HepG2 (cell line): ENCODE results near the gene HTR6. TPM values are rescaled to one million over a fixed set of nuclear protein-coding genes. Genes with fewer than 3 reads are reported as not detected.

Experiments
- ATAC-seq: fragments of 200-7000 bp; cut with Tn5 transposase; 3 replicates; pipeline ENCODE4 v1.9.1; 2020; ENCODE audit warnings: mild to moderate bottlenecking, moderate library complexity
- BruUV-seq: library from RNA; stranded (reverse); fragments of 400-500 nt; replicated peaks from 2 replicates; lab custom pipeline; 2021; lab: Mats Ljungman, UMichigan
- CTCF ChIA-PET: fragments of 300-600 bp; formaldehyde crosslinking; extraction: SDS; loops from one replicate; lab custom pipeline; 2021; ENCODE audit warnings: low total read pairs, inconsistent platforms, low intra/inter-chr PET ratio; lab: Yijun Ruan, JAX
- POLR2A ChIA-PET: fragments of 350-600 bp; sonication (Branson Sonifier 250); formaldehyde crosslinking; loops from one replicate; lab custom pipeline; 2020; ENCODE audit warnings: antibody characterized with exemption, inconsistent platforms; lab: Yijun Ruan, JAX
- DNase-seq: peaks from one replicate; pipeline ENCODE4 v3.0.0-alpha.2; 2015; ENCODE audit warnings: low spot score
- FAIRE-seq: peaks from 3 replicates; lab custom pipeline; 2011; peaks lifted over from hg19 to GRCh38; lab: Jason Lieb, UNC
- H2AFZ ChIP-seq: one replicate; pipeline ENCODE4 v1.6.1; 2011; ENCODE audit warnings: low read length, inconsistent platforms
- H3K27ac ChIP-seq: fragments of 300-600 bp; 3 replicates; pipeline ENCODE4 v1.8.0; 2011; ENCODE audit warnings: mixed run types, mild to moderate bottlenecking, mixed read lengths, low read length, inconsistent platforms; ENCODE audit not compliant: insufficient read depth; ENCODE audit errors: extremely low read length
- H3K27me3 ChIP-seq, 2 experiments: fragments of 200-600 bp in 1 of 2; 2 replicates in 1 of 2; 3 replicates in 1 of 2; pipeline versions ENCODE4 v1.6.0 to v1.8.0; 2011; ENCODE audit warnings: low read length in 2 of 2, mild to moderate bottlenecking in 2 of 2, moderate library complexity in 2 of 2, inconsistent platforms in 1 of 2; ENCODE audit not compliant: insufficient read depth in 2 of 2, control insufficient read depth in 1 of 2
- H3K36me3 ChIP-seq, 2 experiments: fragments of 200-600 bp in 1 of 2; replicated peaks in 1 of 2; 2 replicates in 1 of 2; 3 replicates in 1 of 2; pipeline versions ENCODE4 v1.5.1 to v1.8.0; 2011; ENCODE audit warnings: low read length in 2 of 2, inconsistent platforms in 1 of 2; ENCODE audit not compliant: insufficient read depth in 2 of 2, control insufficient read depth in 1 of 2
- H3K4me1 ChIP-seq: 2 replicates; pipeline ENCODE4 v1.5.1; 2012; ENCODE audit warnings: low read length, inconsistent platforms; ENCODE audit not compliant: insufficient read depth
- H3K4me2 ChIP-seq: 2 replicates; pipeline ENCODE4 v1.6.0; 2011; ENCODE audit warnings: low read depth, low read length, inconsistent platforms
- H3K4me3 ChIP-seq, 3 experiments: fragments of 200-600 bp in 1 of 3; sonication (generic), shearing (Covaris generic) in 1 of 3; replicated peaks in 1 of 3; 2 replicates each; pipeline ENCODE4 v1.5.1; 2011 to 2016; ENCODE audit warnings: low read length in 3 of 3, inconsistent platforms in 2 of 3, low read depth in 2 of 3, mild to moderate bottlenecking in 2 of 3, control low read depth in 1 of 3, mixed read lengths in 1 of 3; ENCODE audit not compliant: insufficient read depth in 1 of 3
- H3K79me2 ChIP-seq: one replicate; pipeline ENCODE4 v1.6.1; 2011; ENCODE audit warnings: low read length, inconsistent platforms; ENCODE audit not compliant: insufficient read depth
- H3K9ac ChIP-seq: 2 replicates; pipeline ENCODE4 v1.6.0; 2011; ENCODE audit warnings: mild to moderate bottlenecking, low read depth, low read length, inconsistent platforms; ENCODE audit not compliant: insufficient read depth
- H3K9me3 ChIP-seq: 2 replicates; pipeline ENCODE4 v1.5.1; 2012; ENCODE audit warnings: mild to moderate bottlenecking, low read length
- H4K20me1 ChIP-seq: 2 replicates; pipeline ENCODE4 v1.6.0; 2011; ENCODE audit warnings: inconsistent platforms, mild to moderate bottlenecking, low read length, moderate library complexity; ENCODE audit not compliant: insufficient read depth
- FLYWCH1 ChIP-seq: sonication (generic); formaldehyde crosslinking; IDR thresholded peaks from 2 replicates; pipeline ENCODE4 v1.8.1; 2023; ENCODE audit warnings: mild to moderate bottlenecking, missing genetic modification reagents
- NFE2 ChIP-seq: sonication (generic); formaldehyde crosslinking; IDR thresholded peaks from 2 replicates; pipeline ENCODE4 v1.4.0; 2020; ENCODE audit warnings: missing genetic modification reagents
- PAF1 ChIP-seq: IDR thresholded peaks from 2 replicates; pipeline ENCODE4 v1.6.1; 2016; ENCODE audit warnings: missing genetic modification reagents, missing compliant biosample characterization
- PHF5A ChIP-seq: IDR thresholded peaks from one replicate; pipeline ENCODE4 v1.6.1; 2018; ENCODE audit warnings: low read depth, missing genetic modification reagents; ENCODE audit not compliant: unreplicated experiment
- RNF2 ChIP-seq: fragments of 450-650 bp; conservative IDR thresholded peaks from 2 replicates; pipeline ENCODE4 v1.6.1; 2016; ENCODE audit warnings: low read depth
- SIN3B ChIP-seq: fragments of 150-350 bp; IDR thresholded peaks from 2 replicates; pipeline ENCODE4 v1.6.1; 2014; ENCODE audit warnings: low read length
- TARDBP ChIP-seq: sonication (generic); formaldehyde crosslinking; IDR thresholded peaks from 2 replicates; pipeline ENCODE4 v1.8.0; 2022; ENCODE audit warnings: mild to moderate bottlenecking, missing genetic modification reagents
- TCF7L2 ChIP-seq: IDR thresholded peaks from 2 replicates; pipeline ENCODE4 v1.6.1; 2011; ENCODE audit warnings: mild to moderate bottlenecking, low read depth, low read length, moderate library complexity
- WIZ ChIP-seq: sonication (generic); formaldehyde crosslinking; IDR thresholded peaks from 2 replicates; pipeline ENCODE4 v1.5.1; 2020; ENCODE audit warnings: mild to moderate bottlenecking, missing genetic modification reagents
- ZBED4 ChIP-seq: sonication (generic); formaldehyde crosslinking; IDR thresholded peaks from 2 replicates; pipeline ENCODE4 v1.4.0; 2020; ENCODE audit warnings: missing genetic modification reagents, borderline replicate concordance
- ZFP62 ChIP-seq: sonication (generic); formaldehyde crosslinking; IDR thresholded peaks from 2 replicates; pipeline ENCODE4 v1.4.0; 2020; ENCODE audit warnings: missing genetic modification reagents
- ZNF138 ChIP-seq: sonication (generic); formaldehyde crosslinking; IDR thresholded peaks from 2 replicates; pipeline ENCODE4 v1.5.0; 2020; ENCODE audit warnings: mild to moderate bottlenecking, low read depth, missing genetic modification reagents
- ZNF609 ChIP-seq: sonication (generic); formaldehyde crosslinking; IDR thresholded peaks from 2 replicates; pipeline ENCODE4 v1.4.0; 2020; ENCODE audit warnings: mild to moderate bottlenecking, missing genetic modification reagents, borderline replicate concordance
- ZNF678 ChIP-seq: sonication (generic); formaldehyde crosslinking; IDR thresholded peaks from 2 replicates; pipeline ENCODE4 v1.4.0; 2020; ENCODE audit warnings: mild to moderate bottlenecking, missing genetic modification reagents
- ZNF841 ChIP-seq: sonication (generic); formaldehyde crosslinking; IDR thresholded peaks from 2 replicates; pipeline ENCODE4 v1.8.1; 2023; ENCODE audit warnings: missing genetic modification reagents, borderline replicate concordance
- WGBS: methylation state at CpG from one replicate; pipeline ENCODE4 v1.1.6; 2017; ENCODE audit warnings: low lambda C conversion rate; 5-methylcytosine and 5-hydroxymethylcytosine counted together
- in situ Hi-C: cut with HindIII; loops from 2 replicates; pipeline ENCODE4 v1.10.0; 2017; ENCODE audit warnings: low pct_unique_long_range_greater_than_20kb; ENCODE audit not compliant: extremely low pct_ligation_motif_present
- intact Hi-C: fragments of 100-400 bp; cut with micrococcal nuclease; formaldehyde crosslinking; loops from one replicate; pipeline ENCODE4 v1.10.0; 2022; ENCODE audit not compliant: unreplicated experiment
- polyA plus RNA-seq, 8 experiments: library from polyadenylated mRNA; depleted of rRNA in 3 of 8; stranded (reverse) in 7 of 8; unstranded in 1 of 8; fragments of >200 nt; fragmentation: Illumina TruSeq in 4 of 8; extraction: Trizol in 4 of 8; gene quantifications; 2 replicates each; pipeline versions ENCODE4 v1.2.1 to v1.2.3, GENCODE V29; 2011 to 2016; ENCODE audit warnings: low read depth in 4 of 8, missing spikeins in 1 of 8, mixed read lengths in 1 of 8; ENCODE audit not compliant: insufficient read depth in 1 of 8
- total RNA-seq, 5 experiments: library from RNA; depleted of rRNA; stranded (reverse); fragments of >200 nt; fragmentation: Illumina TruSeq; extraction: Trizol; gene quantifications; 2 replicates each; pipeline ENCODE4 v1.2.3, GENCODE V29; 2016; ENCODE audit warnings: low read depth in 1 of 5
- TF ChIP-seq, protein P1 (sequence below): sonication (generic); formaldehyde crosslinking; IDR thresholded peaks from 2 replicates; pipeline ENCODE4 v1.8.0; 2022; ENCODE audit warnings: low read depth, missing genetic modification reagents

HTR6 gene
- total and polyA plus RNA-seq, 2 of the 13 experiments (the other 11 are each of a cell fraction or from before 2014, with no cell fraction given) = 0.04 TPM; not detected in 1

- Histone ChIP-seq H3K36me3 (no peaks in the 10 kb centered on the region), H3K27ac (no peak overlapping the region), H3K4me2 (no peak overlapping the region), H3K4me1 (peaks cover 28% of the 10 kb centered on the region), H3K27me3 (no peaks in the 10 kb centered on the region), H4K20me1 (no peaks in the 10 kb centered on the region), H3K9me3 (no peaks in the 10 kb centered on the region), H3K79me2 (no peaks in the 10 kb centered on the region), H3K9ac (no peak overlapping the region), H2AFZ (no peak overlapping the region), H3K4me3 (no peak overlapping the region)
- DNase-seq (no peak), FAIRE-seq (no peak), ATAC-seq (no peak)
- intact Hi-C loops (no loop called here), in situ Hi-C loops (no loop called here)
- 82% methylated on average over 5 of the region's 10 CpGs for whole genome bisulfite sequencing
- TF ChIP-seq ZNF678 (no peak), PHF5A (CRISPR knock-in tag) (no peak), WIZ (CRISPR knock-in tag) (no peak), ZBED4 (CRISPR knock-in tag) (no peak), ZNF609 (CRISPR knock-in tag) (no peak), TARDBP (CRISPR knock-in tag) (no peak), ZFP62 (CRISPR knock-in tag) (no peak), TCF7L2 (no peak), RNF2 (no peak), PAF1 (CRISPR knock-in tag) (no peak), ZNF138 (CRISPR knock-in tag) (no peak), NFE2 (CRISPR knock-in tag) (no peak), FLYWCH1 (CRISPR knock-in tag) (no peak), ZNF841 (CRISPR knock-in tag) (no peak), SIN3B (no peak)
- TF ChIP-seq, protein P1, sequence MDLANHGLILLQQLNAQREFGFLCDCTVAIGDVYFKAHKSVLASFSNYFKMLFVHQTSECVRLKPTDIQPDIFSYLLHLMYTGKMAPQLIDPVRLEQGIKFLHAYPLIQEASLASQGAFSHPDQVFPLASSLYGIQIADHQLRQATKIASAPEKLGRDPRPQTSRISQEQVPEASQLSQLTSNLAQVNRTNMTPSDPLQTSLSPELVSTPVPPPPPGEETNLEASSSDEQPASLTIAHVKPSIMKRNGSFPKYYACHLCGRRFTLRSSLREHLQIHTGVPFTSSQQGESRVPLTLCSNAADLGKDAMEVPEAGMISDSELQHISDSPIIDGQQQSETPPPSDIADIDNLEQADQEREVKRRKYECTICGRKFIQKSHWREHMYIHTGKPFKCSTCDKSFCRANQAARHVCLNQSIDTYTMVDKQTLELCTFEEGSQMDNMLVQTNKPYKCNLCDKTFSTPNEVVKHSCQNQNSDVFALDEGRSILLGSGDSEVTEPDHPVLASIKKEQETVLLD (CRISPR knock-in tag) = no peak
- POLR2A ChIA-PET = no interaction called here
- CTCF ChIA-PET = no interaction called here
- TSS peak; percentile 77 for BruUV-seq
Observed at GRCh38 chr1:19657511-19657910, 7.2 kb upstream of the HTR6 start.
